GM10266 (cell line): ENCODE results near the gene XAB2.

Source experiments
- DNase-seq: peaks from one replicate; pipeline ENCODE4 v3.0.0; 2012; ENCODE audit errors: extremely low spot score
- TF ChIP-seq, protein P1 (sequence below): IDR thresholded peaks from 2 replicates; pipeline ENCODE4 v1.5.1; 2012; ENCODE audit warnings: mild to moderate bottlenecking, low read depth; ENCODE audit not compliant: control insufficient read depth, insufficient read depth; ENCODE audit errors: missing control alignments

The XAB2 gene

DNA sequence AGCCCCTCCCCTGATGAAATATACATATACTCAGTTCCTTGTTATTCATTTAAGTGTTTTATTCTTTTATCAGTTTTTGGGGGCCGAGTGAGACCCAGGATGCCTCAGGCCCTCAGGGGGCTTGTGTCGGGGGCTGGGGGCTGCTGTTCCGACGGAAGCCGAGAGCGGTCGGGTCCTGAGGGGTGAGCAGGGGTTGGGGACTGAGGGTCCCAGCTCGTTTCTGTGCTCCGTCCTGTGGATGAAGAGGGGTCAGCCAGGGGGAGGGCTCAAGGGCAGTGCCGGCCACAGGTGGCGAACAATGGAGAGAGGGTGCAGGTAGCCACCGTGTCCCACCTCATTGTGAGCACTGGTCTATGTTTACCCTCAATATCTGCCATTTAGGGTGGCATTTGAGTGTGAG lies 2.2 kb upstream of the XAB2 start:
- TF ChIP-seq, protein P1, sequence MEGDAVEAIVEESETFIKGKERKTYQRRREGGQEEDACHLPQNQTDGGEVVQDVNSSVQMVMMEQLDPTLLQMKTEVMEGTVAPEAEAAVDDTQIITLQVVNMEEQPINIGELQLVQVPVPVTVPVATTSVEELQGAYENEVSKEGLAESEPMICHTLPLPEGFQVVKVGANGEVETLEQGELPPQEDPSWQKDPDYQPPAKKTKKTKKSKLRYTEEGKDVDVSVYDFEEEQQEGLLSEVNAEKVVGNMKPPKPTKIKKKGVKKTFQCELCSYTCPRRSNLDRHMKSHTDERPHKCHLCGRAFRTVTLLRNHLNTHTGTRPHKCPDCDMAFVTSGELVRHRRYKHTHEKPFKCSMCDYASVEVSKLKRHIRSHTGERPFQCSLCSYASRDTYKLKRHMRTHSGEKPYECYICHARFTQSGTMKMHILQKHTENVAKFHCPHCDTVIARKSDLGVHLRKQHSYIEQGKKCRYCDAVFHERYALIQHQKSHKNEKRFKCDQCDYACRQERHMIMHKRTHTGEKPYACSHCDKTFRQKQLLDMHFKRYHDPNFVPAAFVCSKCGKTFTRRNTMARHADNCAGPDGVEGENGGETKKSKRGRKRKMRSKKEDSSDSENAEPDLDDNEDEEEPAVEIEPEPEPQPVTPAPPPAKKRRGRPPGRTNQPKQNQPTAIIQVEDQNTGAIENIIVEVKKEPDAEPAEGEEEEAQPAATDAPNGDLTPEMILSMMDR, result no peak
- no peak for DNase-seq

DNA sequence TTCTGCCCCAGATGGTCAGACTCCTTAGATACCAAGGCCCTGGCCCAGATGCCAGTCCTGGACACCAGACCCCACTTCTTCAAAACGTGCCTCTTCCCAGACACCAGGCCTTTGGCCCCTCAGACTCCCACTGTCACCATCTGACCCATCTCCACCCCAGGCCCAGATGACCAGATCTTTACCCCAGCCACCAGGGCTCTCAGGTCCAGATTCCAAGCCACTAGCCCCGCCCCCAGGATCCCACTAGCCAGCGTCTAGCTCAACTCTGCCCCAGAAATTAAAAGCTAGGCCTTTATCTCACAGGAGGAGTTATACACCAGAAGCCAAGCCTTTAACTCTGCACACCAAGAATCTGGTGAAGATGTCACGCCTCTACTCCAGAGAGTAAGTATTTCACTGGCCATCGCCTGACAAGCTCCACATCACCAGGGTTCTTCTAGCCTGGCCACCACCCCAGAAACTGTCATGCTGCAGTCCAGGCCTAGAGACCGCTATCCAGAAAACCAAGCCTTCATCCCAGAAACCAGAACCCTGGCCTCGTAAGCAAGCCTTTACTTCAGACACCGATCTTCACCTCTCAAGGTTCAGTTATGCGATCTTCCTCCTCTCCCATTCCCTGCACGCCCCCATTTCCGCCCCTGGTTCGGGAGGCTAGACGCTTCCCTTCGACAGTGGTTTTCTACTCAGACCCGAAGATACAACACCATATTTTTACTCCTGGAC lies 595 bp downstream of the XAB2 start:
- DNase-seq, result no peak
- TF ChIP-seq, protein P1, result no peak

DNA sequence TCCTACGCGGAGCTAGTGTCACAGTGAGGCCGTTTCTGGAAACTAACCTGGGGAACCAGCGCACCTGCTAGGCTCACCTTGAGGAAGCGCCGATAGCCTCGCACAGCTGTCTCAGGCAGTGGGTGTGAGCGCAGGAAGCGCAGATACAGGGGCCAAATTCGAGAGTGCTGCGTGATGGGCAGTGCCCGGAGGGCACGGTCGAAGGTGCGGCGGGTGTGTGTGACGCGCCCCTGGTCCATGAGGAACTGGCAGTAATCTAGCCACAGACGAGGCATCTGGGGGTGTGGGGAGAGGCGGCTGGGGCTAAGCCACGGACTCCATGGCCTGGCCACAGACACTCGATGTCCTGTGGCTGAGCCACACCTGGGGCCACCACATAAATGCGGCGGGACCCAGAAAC lies 2.2 kb downstream of the XAB2 start:
- no peak for DNase-seq
- TF ChIP-seq, protein P1, result no peak

DNA sequence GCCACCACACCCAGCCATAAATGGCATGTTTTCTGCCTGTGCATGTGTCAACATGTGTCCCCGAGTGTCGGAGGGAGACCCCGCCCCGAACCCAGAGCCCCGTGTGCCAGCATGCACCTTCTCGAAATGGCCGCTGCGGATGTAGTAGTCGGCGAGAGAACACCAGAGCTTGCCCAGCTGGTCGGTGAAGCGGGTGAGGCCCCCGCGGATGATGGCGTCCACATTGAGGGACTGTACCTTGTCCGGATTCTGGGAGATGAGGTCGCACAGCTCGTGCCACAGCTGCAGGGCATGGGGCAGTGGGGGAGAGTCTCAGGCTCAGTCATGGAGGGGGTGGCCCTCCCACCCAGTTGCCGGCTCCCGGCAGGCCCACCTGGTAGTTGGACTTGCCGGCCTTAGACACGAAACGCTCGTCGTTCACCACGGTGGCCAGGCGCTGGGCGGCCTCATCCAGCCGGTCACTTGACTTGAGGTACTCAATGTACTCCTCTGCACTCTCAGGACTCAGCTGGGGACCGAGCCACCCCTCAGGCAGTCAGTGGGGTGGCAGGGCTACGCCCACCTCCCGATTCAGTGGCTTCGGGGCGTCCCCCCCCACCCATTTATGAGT lies 3.5 kb downstream of the XAB2 start:
- TF ChIP-seq, protein P1, result no peak
- no peak for DNase-seq

DNA sequence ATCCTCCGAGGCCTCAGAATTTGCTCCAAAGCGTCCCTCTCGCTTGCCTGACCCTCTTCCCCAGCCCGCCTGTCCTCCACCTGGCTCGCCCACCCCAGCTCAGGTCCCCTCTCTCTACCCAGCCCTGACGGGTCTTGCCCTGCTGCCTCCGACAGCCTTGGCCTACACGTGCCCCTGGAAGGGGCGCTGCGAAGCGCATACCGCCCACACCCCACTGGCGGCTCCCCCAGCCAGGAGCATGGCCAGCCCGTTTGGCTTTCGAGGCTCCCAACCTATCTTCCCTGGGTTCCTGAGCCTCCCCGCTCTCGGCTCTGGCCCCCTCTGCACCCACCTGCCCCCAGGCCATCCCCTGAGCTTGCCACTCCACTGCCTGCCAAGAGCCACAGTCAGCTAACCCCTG lies 4.5 kb downstream of the XAB2 start:
- DNase-seq, result no peak
- TF ChIP-seq, protein P1, result no peak

DNA sequence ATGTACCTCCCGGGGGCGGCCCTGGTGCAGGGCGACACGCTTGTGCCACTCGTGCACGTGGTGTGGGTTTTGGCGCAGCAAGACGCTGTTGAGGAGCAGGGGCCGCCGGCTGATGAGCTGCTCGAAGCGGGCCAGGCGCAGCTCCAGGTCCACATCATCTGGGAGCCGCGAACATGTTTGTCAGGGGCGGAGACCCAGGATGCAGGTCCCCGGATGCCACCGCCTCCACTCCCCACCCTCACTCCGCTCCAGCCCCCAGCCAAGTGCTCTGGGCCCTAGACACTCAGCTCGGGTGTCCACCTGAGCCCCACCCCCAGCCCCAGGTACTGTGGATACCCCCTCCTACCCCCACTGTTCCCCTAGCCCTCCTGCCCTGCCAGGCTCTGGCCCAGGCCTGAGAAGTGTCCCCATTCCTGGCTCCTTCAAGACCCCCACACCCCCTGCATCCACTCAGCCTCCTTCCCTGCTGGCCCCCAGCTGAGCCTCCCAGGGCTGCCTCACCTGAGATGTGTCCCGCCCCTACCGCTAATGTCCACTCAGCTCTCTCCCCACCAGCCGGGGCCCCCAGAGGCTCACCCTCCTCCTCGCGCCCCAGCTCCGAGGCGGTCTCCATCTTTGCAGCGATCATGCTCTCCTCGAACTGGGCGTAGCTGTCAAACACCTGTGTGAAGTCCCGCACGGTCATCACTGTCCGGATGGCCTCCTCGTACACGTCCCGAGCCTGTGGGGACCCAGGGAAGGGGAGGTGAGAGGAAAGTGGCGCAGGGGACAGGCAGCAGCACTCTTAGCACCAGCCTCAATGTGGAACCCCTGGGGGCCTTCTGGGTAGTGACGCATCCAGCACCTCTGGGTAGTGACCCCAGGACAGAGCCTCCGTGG lies 5.4 kb downstream of the XAB2 start:
- TF ChIP-seq, protein P1, result no peak
- DNase-seq, result no peak
